ENCODE measurements around the gene NSMCE3. TPM values are rescaled to one million over a fixed set of nuclear protein-coding genes. Genes with fewer than 3 reads are reported as not detected.

The NSMCE3 gene
- total RNA-seq, 2 donors from 2014 or later: 31.5 to 40.8 TPM

- Histone ChIP-seq H3K27ac (ENCODE audit: low read depth, low read length) (no peak overlapping the region), H3K4me1 (ENCODE audit: control insufficient read depth, insufficient read depth, low read length) (no peaks in the 10 kb centered on the region), H3K4me3 (ENCODE audit: low read length) (no peak overlapping the region), H3K27me3 (ENCODE audit: control insufficient read depth, insufficient read depth, low read length, poor library complexity, severe bottlenecking) (no peaks in the 10 kb centered on the region), H3K9ac (ENCODE audit: extremely low read depth, low read length, poor library complexity, severe bottlenecking) (no peak overlapping the region), H3K36me3 (ENCODE audit: control insufficient read depth, insufficient read depth, low read length) (no peaks in the 10 kb centered on the region), H3K9me3 (ENCODE audit: control insufficient read depth, low read length) (no peaks in the 10 kb centered on the region)
- WGBS, 2 experiments (ENCODE audit: insufficient coverage in 1 of 2, insufficient read length in 1 of 2): 88 to 92% methylated on average over 2 to 7 of the region's 7 CpGs
- TF ChIP-seq CTCF (conservative IDR thresholded peaks at IDR 0.05): no peak
- no peak overlapping the region for H3K4me3 Mint-ChIP-seq
- DNase-seq: no peak
- H3K36me3 Mint-ChIP-seq (ENCODE audit: low read depth): peaks cover under 1% of the 10 kb centered on the region
- no peaks in the 10 kb centered on the region for H3K27me3 Mint-ChIP-seq (ENCODE audit: insufficient read depth)
- no peak overlapping the region for H3K27ac Mint-ChIP-seq
- peaks cover 7% of the 10 kb centered on the region for H3K4me1 Mint-ChIP-seq
- peaks cover under 1% of the 10 kb centered on the region for H3K9me3 Mint-ChIP-seq
Measured at GRCh38 chr15:29244544-29244943, 25.1 kb downstream of the NSMCE3 start.

- Mint-ChIP-seq H3K9me3 (no peaks in the 10 kb centered on the region), H3K4me3 (no peak overlapping the region), H3K4me1 (peaks cover 11% of the 10 kb centered on the region), H3K36me3 (ENCODE audit: low read depth) (no peaks in the 10 kb centered on the region), H3K27ac (no peak overlapping the region), H3K27me3 (ENCODE audit: insufficient read depth) (no peaks in the 10 kb centered on the region)
- Histone ChIP-seq H3K9ac (ENCODE audit: extremely low read depth, low read length, poor library complexity, severe bottlenecking) (no peak overlapping the region), H3K36me3 (ENCODE audit: control insufficient read depth, insufficient read depth, low read length) (no peaks in the 10 kb centered on the region), H3K4me1 (ENCODE audit: control insufficient read depth, insufficient read depth, low read length) (peaks cover 2% of the 10 kb centered on the region), H3K4me3 (ENCODE audit: low read length) (no peak overlapping the region), H3K27me3 (ENCODE audit: control insufficient read depth, insufficient read depth, low read length, poor library complexity, severe bottlenecking) (no peaks in the 10 kb centered on the region), H3K27ac (ENCODE audit: low read depth, low read length) (no peak overlapping the region), H3K9me3 (ENCODE audit: control insufficient read depth, low read length) (no peaks in the 10 kb centered on the region)
- 91 to 94% methylated on average over 3 to 4 of the region's 4 CpGs for WGBS, 2 experiments (ENCODE audit: insufficient coverage in 1 of 2, insufficient read length in 1 of 2)
- no peak for DNase-seq
- TF ChIP-seq CTCF (conservative IDR thresholded peaks at IDR 0.05): no peak
Measured at GRCh38 chr15:29244123-29244522, 25.5 kb downstream of the NSMCE3 start.

- Histone ChIP-seq H3K27me3 (ENCODE audit: control insufficient read depth, insufficient read depth, low read length, poor library complexity, severe bottlenecking) (no peaks in the 10 kb centered on the region), H3K27ac (ENCODE audit: low read depth, low read length) (no peak overlapping the region), H3K4me3 (ENCODE audit: low read length) (no peak overlapping the region), H3K36me3 (ENCODE audit: control insufficient read depth, insufficient read depth, low read length) (no peaks in the 10 kb centered on the region), H3K9me3 (ENCODE audit: control insufficient read depth, low read length) (no peaks in the 10 kb centered on the region), H3K4me1 (ENCODE audit: control insufficient read depth, insufficient read depth, low read length) (peaks cover 3% of the 10 kb centered on the region), H3K9ac (ENCODE audit: extremely low read depth, low read length, poor library complexity, severe bottlenecking) (no peak overlapping the region)
- no peak for TF ChIP-seq CTCF (conservative IDR thresholded peaks at IDR 0.05)
- Mint-ChIP-seq H3K27me3 (ENCODE audit: insufficient read depth) (no peaks in the 10 kb centered on the region), H3K36me3 (ENCODE audit: low read depth) (no peaks in the 10 kb centered on the region), H3K27ac (peak overlapping the region; percentile 10), H3K4me1 (peaks cover 13% of the 10 kb centered on the region), H3K4me3 (no peak overlapping the region), H3K9me3 (no peaks in the 10 kb centered on the region)
- 87 to 89% methylated on average over 12 to 16 of the region's 16 CpGs for WGBS, 2 experiments (ENCODE audit: insufficient coverage in 1 of 2, insufficient read length in 1 of 2)
- no peak for DNase-seq
Measured at GRCh38 chr15:29242456-29243242, 27.0 kb downstream of the NSMCE3 start.

Measured in endodermal cell (in vitro differentiated cells).